OCI-LY3 (cell line): ENCODE measurements around the gene FUT8.

Experiments used
- EZH2phosphoT487 ChIP-seq: fragments of 200-600 bp; shearing (Covaris generic); IDR thresholded peaks from 2 replicates; pipeline ENCODE4 v1.6.1; 2018; ENCODE audit warnings: antibody characterized with exemption, mixed run types, low read depth
- TF ChIP-seq, protein P1 (sequence below): fragments of 200-600, 300-600 bp; sonication (generic); IDR thresholded peaks from 2 replicates; pipeline ENCODE4 v1.5.1; 2014; ENCODE audit warnings: antibody characterized with exemption, low read length, low read depth

DNA sequence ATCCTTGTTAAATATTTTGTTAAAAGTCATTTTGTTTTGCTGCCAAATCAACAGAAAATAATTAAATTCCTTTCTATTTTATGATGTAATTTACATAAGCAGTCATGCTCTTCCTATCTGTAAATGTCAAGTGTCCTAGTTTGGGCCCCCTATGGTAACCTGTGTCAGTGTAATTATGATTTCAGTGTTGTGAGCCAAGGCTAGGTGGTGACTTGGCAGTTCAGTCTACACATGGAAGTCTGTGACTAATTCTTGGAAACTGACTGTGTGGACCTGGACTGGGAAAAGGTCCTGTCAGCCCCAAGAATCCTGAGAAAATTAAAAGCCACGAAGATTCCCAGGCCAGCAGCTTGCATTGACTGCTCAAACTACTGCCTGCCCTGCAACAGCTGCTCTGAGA is 371.0 kb downstream of the FUT8 start:
- TF ChIP-seq, protein P1, sequence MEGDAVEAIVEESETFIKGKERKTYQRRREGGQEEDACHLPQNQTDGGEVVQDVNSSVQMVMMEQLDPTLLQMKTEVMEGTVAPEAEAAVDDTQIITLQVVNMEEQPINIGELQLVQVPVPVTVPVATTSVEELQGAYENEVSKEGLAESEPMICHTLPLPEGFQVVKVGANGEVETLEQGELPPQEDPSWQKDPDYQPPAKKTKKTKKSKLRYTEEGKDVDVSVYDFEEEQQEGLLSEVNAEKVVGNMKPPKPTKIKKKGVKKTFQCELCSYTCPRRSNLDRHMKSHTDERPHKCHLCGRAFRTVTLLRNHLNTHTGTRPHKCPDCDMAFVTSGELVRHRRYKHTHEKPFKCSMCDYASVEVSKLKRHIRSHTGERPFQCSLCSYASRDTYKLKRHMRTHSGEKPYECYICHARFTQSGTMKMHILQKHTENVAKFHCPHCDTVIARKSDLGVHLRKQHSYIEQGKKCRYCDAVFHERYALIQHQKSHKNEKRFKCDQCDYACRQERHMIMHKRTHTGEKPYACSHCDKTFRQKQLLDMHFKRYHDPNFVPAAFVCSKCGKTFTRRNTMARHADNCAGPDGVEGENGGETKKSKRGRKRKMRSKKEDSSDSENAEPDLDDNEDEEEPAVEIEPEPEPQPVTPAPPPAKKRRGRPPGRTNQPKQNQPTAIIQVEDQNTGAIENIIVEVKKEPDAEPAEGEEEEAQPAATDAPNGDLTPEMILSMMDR: no peak
- no peak for TF ChIP-seq EZH2phosphoT487
